ENCODE results near the gene COMMD8.

DNA sequence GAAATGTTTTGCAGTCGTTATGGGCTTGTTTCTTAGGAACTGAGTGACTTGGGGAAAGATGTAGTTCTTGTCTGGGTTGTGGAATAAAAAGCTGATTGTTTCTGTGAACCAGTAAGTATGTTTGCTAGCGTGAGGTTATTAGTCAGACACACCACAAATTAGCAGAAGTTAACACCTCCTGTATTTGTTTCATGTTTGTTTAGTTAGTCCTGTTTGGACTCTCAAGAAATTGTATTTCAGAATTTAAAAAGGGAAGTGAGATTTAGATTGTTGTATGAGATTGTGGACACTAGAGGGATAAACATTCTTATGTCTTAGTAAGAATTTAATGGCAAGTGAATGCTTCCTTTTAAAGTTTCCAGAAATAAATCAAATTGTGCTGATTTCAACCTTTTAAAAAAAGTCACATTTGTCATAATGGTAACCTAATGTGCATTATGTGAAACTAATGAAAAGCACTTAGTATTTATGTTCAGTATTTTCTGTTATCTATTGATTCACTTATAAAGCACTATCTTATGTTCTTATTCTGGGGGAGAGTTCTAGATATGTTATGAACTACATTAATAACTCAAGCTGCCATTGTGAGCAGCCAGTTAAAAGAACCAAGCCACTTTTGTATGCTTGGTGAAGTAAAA, 47.1 kb upstream of the COMMD8 start:
- TF ChIP-seq CTCF (IDR thresholded peaks at IDR 0.05), result peak in 2 of 7 experiments; percentile 3 to 20
- TF ChIP-seq POLR2A (IDR thresholded peaks at IDR 0.05), result no peak
